ENCODE results near the gene ROBO1. TPM values are rescaled to one million over a fixed set of nuclear protein-coding genes. Genes with fewer than 3 reads are reported as not detected.

ROBO1 gene
- total and polyA plus RNA-seq, 4 donors: 1.0 to 30.3 (median 3.9) TPM

DNA sequence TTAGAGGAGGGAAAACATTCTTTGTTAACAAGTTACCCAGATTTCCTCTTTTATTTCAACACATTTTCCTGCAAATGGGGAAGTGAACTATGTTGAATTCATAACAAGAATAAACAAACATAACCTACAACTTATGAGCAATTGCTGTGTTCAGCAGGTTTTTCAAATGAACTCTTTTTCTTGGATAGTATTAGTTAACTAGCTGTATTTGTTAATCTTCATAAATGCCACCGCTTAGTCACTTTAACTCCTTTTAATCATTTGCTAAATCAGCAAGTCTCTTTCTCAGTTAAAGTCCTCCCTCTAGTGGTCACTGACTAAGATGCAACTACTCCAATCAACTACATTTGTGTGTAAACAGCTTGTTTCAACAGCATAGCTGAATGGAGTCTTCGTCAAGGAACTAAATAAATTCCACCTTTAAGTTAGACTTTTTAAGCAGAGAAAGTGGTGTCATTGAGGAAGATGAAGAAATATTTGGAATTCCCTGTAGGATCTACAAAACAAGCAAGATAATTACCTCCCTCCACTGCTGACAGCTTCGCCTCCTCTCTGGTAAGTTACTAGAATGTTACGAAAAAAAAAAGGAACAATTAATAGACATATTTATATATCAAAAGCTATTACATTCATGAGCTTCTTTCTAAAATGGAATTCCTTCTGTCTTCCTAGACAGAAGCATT lies 1122.0 kb downstream of the ROBO1 start (continued):
- TF ChIP-seq, protein P1, sequence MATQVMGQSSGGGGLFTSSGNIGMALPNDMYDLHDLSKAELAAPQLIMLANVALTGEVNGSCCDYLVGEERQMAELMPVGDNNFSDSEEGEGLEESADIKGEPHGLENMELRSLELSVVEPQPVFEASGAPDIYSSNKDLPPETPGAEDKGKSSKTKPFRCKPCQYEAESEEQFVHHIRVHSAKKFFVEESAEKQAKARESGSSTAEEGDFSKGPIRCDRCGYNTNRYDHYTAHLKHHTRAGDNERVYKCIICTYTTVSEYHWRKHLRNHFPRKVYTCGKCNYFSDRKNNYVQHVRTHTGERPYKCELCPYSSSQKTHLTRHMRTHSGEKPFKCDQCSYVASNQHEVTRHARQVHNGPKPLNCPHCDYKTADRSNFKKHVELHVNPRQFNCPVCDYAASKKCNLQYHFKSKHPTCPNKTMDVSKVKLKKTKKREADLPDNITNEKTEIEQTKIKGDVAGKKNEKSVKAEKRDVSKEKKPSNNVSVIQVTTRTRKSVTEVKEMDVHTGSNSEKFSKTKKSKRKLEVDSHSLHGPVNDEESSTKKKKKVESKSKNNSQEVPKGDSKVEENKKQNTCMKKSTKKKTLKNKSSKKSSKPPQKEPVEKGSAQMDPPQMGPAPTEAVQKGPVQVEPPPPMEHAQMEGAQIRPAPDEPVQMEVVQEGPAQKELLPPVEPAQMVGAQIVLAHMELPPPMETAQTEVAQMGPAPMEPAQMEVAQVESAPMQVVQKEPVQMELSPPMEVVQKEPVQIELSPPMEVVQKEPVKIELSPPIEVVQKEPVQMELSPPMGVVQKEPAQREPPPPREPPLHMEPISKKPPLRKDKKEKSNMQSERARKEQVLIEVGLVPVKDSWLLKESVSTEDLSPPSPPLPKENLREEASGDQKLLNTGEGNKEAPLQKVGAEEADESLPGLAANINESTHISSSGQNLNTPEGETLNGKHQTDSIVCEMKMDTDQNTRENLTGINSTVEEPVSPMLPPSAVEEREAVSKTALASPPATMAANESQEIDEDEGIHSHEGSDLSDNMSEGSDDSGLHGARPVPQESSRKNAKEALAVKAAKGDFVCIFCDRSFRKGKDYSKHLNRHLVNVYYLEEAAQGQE (IDR thresholded peaks at IDR 0.05): no peak
- TF ChIP-seq YY1 (IDR thresholded peaks at IDR 0.05) (no peak), RXRA (IDR thresholded peaks at IDR 0.05) (no peak), HNF4G (IDR thresholded peaks at IDR 0.05) (no peak), FOXA2 (IDR thresholded peaks at IDR 0.05) (peak; percentile 78), TAF1 (conservative IDR thresholded peaks at IDR 0.05) (no peak)

- Histone ChIP-seq H3K4me1 (ENCODE audit: control insufficient read depth in 4 of 4, insufficient read depth in 4 of 4, low read length in 3 of 4) (peaks cover 0 to 4% (median 1%) of the 10 kb centered on the region in 4 donors), H3K27ac (ENCODE audit: low read depth in 1 of 2, low read length in 2 of 2) (no peak overlapping the region), H3K9ac (ENCODE audit: low read depth in 1 of 2, low read length in 2 of 2) (no peak overlapping the region), H3K4me3 (ENCODE audit: low read depth in 1 of 3, low read length in 3 of 3) (no peak overlapping the region), H3K36me3 (ENCODE audit: control insufficient read depth in 4 of 4, insufficient read depth in 3 of 4, low read depth in 1 of 4, low read length in 3 of 4) (no peaks in the 10 kb centered on the region), H3K27me3 (ENCODE audit: control insufficient read depth in 4 of 4, insufficient read depth in 4 of 4, low read length in 3 of 4) (no peaks in the 10 kb centered on the region), H3K9me3 (ENCODE audit: control insufficient read depth in 4 of 4, low read length in 3 of 4) (no peaks in the 10 kb centered on the region)
- DNase-seq (ENCODE audit: low spot score): no peak
- 53% methylated on average over 1 of the region's 1 CpG for WGBS
- TF ChIP-seq HNF4A (conservative IDR thresholded peaks at IDR 0.05): no peak
- no peak for TF ChIP-seq YY1 (IDR thresholded peaks at IDR 0.05)
- TF ChIP-seq, protein P2, sequence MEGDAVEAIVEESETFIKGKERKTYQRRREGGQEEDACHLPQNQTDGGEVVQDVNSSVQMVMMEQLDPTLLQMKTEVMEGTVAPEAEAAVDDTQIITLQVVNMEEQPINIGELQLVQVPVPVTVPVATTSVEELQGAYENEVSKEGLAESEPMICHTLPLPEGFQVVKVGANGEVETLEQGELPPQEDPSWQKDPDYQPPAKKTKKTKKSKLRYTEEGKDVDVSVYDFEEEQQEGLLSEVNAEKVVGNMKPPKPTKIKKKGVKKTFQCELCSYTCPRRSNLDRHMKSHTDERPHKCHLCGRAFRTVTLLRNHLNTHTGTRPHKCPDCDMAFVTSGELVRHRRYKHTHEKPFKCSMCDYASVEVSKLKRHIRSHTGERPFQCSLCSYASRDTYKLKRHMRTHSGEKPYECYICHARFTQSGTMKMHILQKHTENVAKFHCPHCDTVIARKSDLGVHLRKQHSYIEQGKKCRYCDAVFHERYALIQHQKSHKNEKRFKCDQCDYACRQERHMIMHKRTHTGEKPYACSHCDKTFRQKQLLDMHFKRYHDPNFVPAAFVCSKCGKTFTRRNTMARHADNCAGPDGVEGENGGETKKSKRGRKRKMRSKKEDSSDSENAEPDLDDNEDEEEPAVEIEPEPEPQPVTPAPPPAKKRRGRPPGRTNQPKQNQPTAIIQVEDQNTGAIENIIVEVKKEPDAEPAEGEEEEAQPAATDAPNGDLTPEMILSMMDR (IDR thresholded peaks at IDR 0.05; ENCODE audit: low read depth, low read length, missing input control): no peak
- TF ChIP-seq HNF4G (IDR thresholded peaks at IDR 0.05): no peak
- no peak for TF ChIP-seq RAD21 (IDR thresholded peaks at IDR 0.05)
- TF ChIP-seq ZBTB33 (IDR thresholded peaks at IDR 0.05): no peak
- no peak for TF ChIP-seq JUND (IDR thresholded peaks at IDR 0.05)
- TF ChIP-seq TAF1 (conservative IDR thresholded peaks at IDR 0.05): no peak
- TF ChIP-seq, protein P1 (IDR thresholded peaks at IDR 0.05): no peak
- TF ChIP-seq SP1 (IDR thresholded peaks at IDR 0.05): no peak
- no peak for TF ChIP-seq EGR1 (IDR thresholded peaks at IDR 0.05; ENCODE audit: low read depth in 2 of 2)
- no peak for TF ChIP-seq FOXA2 (IDR thresholded peaks at IDR 0.05)
- TF ChIP-seq NR2F2 (IDR thresholded peaks at IDR 0.05): no peak
- TF ChIP-seq, protein P3, sequence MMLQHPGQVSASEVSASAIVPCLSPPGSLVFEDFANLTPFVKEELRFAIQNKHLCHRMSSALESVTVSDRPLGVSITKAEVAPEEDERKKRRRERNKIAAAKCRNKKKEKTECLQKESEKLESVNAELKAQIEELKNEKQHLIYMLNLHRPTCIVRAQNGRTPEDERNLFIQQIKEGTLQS (IDR thresholded peaks at IDR 0.05): no peak
- no peak for TF ChIP-seq GABPA (IDR thresholded peaks at IDR 0.05 in 1 of 2, conservative IDR thresholded peaks at IDR 0.05 in 1 of 2)
- TF ChIP-seq MAX (IDR thresholded peaks at IDR 0.05): no peak
Observed at GRCh38 chr3:78644847-78645246, 1123.0 kb downstream of the ROBO1 start.
